Stimulated activated CD8-positive, alpha-beta memory T cell treated with anti-CD3 and anti-CD28 coated beads, Interleukin-4, amount 100 ng/mL, for 4 hours (primary cell): ENCODE results near the gene LCN1.
"Not testable (repeated sequence)": the region's sequence is repeated elsewhere in the genome, so short reads cannot be mapped to it uniquely, and the experiment has no call there.

ENCODE experiments used
- DNase-seq, 2 donors: peaks; one replicate each; pipeline ENCODE4 v3.0.0-alpha.2; 2020; ENCODE audit warnings: low read depth in 2 of 2, low spot score in 1 of 2

The LCN1 gene

DNA sequence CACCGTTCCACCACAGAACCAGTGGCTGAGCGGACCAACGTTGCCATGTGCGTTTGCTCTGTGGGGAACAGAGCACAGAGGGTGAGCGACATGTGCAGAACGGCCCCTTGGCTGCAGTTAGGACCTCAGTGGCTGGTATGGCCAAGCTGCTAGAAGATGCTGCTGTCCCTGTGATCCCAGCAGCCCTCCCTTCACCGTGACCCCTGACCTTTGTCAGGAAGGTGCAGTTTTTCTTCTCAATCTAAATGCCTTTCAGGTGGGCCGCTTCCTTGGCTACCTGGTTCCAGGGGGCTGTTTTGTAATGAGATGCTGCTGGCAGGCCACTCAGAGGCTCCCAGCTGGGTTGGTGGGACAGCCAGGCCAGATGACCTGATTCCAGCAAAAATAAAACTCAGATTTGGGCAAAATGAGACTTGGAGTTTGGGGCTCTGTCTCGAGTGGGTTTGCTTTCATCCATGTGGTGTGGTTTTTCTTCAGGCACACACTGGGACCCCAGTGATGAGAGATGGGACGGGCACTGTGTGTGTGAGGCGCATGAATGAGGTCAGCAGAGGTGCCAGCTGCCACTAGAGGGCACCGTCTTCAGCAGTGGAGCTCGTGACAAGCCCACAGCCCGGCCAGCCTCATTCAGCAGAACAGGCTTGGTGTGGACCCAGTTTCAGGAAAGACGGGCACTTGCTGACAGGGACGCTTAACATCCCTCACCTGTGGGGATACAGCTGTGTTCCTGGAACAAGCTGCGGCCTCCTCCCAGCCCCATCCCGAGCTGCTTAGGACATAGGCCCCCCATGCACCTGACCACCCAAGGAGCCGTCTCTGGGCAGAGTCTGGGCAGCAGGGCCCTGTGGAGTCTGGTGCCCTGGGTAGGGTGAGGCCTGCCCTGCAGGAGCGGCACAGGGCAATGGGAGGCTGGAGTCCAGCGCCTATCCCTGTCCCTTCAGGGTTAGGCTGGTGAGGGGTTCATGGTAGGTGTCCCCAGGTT, 16.7 kb upstream of the LCN1 start:
- peak in 1 of 2 donors; percentile 15 for DNase-seq

DNA sequence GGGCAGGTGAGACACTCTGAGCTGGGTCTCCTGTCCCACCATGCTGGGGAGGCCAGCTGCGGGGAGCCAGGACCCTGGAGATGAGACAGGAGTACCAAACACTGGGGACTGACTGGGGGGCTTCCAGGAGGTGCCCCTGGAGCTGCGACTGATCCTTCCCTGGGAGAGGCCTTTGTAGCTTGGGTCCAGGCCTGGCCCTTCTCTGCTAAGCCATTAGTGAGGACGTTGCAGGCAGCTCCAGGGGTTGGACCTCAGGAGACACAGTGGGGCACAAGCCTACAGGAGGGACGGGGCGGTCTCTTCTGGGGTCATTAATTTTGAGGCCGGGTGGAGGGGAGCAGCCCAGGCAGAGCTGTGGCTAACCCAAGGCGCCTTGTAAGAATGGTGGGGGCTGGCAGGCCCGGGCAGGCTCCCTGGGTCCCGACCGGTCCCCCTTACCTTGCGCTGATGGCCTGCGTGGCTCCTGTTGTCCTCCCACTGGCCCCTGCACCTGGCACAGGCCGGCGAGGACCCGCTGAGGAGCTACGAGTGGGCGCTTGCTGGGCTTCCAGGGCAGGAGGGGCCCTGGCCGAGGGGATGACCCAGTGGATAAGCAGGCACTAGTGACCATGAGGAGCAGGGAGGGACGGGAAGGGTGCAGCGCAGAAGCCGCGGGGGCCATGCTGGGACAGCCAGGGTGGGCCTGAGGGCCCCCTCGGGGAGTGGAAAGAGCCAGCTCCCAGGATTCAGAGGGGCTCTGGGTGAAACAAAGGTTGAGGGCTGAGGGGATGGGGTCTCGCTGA, 15.6 kb upstream of the LCN1 start:
- no peak for DNase-seq

DNA sequence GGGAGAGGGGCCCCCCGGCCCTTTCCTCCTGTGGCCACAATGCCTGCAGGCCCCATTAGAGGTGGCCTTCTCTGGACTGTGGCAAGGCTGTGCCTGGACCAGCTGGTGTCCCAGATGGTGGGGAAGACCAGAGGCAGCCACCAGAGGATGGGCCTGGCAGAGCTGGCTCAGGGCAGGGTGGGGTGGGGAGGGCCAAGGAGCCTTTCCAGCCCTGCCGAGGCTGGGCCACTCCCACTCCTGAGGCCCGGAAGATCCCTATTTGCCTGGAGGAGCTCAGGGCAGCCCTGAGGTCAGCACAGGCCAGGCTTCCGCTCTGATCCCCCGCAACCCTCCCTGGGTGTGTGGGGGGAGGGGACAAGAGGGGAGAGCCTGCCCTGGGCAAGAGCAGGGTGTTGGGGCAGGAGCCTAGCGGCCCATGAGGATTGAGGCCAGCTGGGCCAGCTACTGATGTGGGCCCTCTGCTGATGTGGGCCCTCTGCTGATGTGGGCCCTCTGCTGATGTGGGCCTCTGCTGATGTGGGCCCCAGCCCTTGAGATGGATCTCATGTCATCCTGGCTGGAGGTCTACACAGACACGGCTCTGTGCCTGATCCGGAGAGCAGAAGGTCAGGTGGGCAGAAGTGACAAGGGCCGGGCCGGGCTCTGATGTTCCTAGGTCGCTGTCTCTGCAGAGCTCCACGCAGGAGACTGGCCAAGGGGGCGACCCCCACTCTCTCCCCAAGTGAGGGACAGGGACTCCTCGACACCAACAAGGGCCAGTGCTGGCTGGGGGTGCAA, 14.7 kb upstream of the LCN1 start:
- DNase-seq, result no peak

DNA sequence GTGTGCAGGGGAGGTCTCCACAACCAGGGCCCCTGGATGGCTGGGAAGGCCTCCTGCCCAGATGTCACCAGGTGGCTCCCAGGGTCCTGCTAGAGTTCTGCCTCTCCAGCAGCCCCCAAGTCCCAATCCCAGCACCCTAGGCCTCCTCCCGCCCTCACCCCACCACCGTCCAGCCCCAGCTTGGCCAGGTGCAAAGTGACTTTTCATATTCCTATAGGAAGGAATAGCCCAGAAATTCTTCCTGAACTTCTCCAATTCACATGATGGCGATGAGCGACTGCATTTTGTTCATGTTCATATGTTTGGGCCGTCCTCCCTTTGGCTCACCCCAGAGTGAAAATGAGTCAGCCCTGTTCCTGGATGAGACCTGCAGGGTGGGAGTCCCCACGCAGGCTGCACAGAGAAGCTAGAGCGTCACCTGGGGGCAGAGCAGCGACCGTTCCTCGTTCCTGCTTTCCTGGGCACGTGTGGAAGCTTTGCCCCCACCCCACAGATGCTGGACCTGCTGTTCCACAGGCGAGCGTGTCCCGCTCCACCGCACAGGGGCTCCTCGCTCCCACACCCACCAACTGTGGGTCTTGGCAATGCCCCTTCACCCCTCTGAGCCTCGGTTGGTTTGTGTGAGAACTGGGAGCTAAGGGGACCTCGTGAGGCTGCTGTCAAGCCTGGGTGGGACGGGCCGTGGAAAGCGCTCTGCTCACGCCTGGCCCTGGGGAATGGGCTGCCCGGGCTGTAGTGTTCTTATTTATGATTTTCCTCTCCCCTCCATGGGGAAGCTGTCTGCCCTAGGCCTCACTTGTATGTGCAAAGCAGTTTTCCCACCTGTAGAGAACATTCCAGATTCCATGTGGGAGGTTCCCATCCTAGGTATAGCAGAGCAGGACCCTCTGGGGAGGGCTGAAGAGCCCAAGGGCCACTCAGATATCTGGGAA, 13.9 kb upstream of the LCN1 start:
- DNase-seq, result no peak

DNA sequence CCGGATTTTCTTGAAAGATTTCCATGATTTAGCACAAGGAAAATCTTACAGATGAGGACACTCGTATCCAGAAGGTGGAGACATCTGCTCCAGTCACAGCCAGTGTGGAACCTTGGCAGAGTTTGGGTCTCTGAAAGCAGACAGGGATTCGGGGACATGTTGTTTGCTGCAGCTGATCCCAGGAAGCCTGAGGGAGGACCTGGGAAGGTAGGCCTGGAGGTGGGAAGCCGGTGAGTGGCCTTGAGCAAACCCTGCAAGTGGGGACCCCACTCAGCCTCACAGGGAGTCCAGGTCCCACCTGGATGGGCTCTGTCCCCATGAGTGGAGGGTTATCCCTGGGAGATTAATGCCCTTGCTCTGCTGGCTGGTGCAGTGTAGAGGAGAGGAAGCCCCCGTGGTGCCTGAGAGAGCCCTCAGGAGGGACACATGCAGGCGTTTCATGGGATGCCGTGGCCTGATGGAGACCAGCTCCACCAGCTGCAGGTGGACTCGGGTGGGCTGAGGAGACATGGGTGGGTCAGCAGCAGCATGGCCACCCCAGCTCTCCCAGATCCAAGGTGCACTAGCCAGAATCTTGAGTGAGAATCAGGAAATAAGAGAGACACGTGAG, 12.9 kb upstream of the LCN1 start:
- DNase-seq, result no peak

DNA sequence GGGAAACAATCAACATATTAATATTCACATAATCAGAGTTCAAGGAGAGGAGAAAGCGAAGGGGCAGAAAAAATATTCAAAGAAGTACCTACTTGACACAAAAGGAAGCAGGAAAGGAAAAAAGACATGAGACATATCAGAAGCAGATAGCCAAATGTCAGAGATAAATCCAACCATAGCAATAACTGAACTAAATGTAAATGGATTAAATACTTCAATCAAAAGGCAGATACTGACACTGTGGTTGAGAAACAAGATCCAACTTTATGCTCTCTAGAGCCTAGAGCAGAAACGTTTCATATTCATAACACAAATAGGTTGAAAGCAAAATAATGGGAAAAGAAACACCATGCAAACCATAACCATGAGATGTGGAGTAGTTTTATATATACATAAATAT, 11.8 kb upstream of the LCN1 start:
- no peak for DNase-seq

DNA sequence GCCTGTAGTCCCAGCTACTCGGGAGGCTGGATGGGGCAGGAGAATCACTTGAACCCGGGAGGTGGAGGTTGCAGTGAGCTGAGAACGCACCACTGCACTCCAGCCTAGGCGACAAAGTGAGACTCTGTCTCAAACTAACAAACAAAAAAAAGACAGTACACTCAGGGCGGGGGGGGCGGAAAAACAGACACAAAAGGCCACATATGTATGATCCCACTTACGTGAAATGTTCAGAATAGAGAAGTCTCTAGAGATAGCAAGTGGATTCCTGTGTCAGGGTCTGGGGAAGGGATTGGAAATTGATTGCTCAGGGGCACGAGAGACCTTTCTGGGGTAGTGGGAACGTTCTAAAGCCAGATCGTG, 9.0 kb upstream of the LCN1 start:
- no peak for DNase-seq

DNA sequence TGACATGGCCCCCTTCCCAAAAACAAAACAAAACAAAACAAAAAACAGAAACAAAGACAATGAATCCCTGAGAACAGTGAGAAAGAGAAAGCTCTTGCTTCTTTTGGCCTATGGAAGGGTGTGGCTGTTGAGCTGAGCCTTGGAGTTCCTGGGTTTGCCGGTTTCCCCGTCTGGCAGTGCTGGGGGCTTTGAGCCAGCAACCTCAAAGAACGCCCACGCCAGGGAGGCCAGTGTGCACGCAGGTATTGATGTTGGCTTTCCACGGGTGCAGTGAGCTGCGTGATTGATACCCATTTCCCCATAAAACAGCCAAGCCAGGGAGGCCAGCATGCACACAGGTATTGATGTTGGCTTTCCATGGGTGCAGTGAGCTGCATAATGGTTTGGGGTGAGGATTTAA, 8.3 kb upstream of the LCN1 start:
- no peak for DNase-seq

DNA sequence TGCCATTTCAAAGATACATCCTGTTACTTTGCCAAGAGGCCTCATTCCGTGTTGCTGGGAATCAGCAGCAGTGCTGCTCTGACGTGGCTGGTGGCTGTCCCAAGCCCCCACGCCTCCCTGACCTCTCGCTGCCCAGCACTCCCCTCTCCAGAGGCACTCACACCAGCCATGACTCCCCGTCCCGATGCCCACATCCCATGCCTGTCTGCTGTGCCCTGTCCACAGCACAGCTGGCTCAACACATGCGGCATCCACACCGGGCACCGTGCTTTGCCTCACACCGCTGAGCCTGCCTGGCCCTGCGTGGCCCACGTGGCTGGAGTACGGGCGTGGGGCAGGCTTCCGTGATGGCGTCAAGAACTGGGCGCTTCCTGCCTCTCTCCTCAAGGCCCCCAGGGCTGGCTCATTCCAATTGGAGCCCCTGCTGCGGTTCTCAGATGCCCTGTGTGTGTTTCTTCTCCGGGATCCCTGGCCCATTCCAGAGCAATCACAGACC, 7.8 kb upstream of the LCN1 start:
- no peak for DNase-seq

DNA sequence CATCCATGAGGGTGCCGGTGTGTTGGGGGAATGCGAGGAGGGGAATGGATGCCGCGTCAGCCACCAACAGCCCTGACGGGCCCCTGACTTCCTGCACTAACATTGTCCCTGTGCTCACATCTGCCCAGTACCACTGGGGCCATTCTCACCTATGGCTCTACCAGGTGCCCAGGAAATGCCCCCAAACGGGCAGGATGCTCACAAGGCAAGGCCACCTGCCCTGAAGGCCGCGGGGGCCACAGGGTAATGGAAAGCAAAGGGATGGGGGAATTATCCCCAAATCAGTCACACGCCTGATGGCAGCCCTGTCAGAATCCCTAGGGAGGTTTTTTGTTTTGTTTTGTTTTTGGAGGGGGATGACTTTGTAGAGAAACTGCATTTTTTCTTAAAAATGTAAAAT, 7.3 kb upstream of the LCN1 start:
- not testable (repeated sequence) for DNase-seq

DNA sequence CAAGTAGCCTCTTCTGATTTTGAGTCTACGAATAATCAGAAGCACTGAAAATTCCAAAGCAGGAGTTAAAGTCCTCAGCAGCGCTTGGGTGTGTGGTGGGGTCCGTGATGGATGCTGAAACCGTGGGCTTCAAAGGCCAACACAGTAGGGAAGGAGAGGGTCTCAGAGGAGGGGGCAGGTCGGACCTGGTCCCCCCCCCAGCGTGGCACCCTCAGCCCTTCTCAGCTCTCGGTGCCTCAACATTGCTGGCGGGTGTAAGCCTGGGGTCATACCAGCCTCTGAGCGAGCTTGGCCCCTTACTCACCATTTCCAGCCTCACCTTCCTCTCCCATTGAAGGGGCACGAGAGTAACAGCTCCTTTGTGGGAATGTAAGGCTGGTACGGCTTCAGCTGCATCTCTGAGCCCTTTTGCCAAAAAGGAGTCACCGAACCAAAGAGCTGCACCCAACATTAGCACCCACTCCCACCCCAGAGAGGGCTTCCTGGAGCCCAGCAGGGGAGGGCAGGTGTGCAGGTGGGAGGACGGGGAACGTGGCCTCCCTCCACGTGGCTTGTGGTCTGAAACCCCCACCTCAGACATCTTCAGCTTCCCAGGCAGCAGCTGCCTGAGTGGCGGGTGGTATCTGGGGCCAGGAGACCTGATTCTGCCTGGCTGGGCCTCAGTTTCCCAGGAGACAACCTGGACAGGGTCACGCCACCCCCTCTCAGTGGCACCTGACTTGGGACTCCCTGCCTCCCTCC, 6.7 kb upstream of the LCN1 start:
- DNase-seq, result no peak

DNA sequence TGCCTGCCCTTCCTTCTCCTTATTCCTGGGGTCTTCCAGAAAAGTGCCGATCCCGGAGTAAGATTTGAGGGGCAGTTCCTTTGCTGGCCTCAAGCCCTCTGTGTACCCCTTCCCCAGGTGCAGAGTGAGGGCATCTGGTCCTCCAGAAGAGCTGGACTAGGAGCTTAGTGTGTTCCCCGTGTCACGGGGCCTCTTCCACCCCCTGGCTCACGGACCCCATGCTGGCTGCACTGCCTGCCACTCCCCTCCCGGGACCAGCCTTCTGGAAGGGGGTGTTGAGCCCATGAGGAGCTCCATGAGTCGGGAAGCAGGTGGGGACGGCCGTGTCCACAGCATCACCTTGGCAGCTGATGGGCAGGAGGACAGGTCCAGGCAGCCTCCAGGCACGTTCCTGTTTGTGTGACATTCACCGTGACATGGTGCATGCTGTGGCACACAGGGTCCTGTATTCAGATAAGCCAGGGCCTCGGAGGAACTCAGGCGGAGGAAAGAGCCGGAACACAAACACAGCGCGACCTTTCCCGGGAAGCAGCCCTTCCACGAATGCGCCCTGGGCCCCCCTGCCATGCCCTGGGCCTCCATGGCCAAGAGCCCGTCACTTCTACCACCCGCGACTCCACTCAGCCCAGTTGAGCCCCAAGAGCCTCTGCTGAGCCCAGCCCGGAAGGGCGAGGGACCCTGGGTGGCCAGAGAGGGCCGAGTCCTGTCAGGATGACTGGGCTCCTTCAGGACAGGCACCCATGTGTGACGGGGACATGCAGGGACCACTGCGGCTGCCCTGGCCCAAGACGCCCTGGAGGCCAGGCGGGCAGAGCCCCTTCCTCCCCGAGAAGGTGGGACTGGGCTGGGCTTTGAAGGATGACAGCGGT, 5.9 kb upstream of the LCN1 start:
- DNase-seq, result no peak

DNA sequence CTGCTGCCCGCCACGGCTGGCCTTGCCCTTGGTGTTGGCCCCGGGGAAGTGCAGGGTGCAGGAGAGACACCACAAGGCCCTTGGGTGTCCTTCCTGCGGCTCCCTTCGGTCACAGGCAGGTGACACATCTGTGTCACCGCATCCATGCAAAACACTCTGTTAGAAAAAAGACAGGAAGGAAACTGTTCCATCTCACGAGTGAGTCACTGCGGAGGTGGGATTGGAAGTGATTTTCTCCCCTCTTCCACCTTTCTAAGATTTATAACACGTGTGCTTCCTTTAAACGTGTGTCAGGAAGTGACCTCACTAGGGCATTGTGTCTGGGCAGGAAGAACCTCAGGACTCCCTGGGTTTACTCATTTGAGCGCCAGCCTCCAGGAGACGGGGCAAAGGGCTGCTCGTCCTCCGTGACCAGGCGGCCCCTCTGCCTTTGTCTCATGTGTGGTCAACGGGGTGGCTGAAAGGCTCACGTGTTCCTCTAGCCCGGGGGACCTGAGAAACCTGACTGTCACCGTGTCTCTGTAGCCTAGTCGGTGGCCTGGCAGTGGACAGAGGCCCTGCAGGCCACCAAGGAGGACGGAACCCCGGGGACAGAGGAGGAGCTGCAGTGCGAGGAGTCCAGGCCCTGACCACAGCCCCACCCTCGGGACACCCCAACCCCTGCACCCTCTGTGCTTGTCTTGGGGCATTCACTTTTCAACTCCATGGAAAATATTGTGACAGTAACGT, 4.9 kb upstream of the LCN1 start:
- DNase-seq, result no peak

DNA sequence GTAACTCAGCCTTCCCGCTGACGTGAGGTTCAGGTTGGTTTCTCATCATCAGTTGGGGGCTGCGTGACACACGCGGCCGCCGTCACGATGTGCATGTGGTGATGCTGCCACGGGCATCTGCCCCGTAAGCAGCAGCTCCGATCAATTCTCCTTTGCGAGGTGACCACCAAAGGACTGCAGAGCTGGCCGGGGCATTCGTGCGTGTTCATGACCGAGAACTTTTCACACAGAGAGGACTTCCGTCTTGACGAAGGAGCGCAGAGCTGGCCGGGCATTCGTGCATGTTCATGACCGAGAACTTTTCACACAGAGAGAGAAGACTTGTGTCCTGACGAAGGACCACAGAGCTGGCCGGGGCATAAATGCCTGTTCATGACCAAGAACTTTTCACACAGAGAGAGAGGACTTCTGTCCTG, 3.8 kb upstream of the LCN1 start:
- DNase-seq, result no peak

DNA sequence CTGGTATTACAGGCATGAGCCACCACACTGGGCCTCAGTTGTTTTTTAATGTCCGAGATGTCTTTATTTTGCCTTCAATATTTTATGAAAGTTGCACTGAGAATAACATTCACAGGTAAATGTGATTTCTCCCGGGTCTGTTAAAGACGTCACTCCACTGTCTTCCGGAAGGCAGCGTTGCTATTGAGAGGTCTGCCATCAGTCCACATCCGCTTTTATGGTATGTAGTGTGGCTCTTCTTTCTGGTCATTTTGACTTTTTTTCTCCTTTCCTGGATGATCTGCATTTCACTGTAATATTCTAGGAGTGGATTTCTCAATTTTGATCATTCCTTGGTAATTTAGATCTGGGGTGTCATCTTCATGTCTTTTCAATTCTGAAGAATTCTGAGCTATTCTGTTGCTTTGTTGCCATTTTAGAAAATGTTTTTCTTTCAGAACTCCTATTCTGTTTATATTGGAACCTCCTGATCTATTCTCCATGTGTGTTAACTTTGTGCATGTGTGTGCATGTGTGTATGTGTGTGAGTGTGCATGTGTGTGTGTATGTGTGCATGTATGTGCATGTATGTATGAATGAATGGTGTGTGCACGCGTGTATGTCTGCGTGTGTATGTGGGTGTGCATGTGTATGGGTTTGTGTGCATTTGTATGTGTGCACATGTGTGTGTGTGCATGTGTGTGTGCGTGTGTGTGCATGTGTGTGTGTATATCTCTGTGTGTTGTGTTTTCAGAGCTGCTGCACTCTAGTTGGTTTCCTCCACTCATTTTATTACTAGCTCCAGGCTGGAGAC, 1.9 kb upstream of the LCN1 start:
- no peak for DNase-seq

DNA sequence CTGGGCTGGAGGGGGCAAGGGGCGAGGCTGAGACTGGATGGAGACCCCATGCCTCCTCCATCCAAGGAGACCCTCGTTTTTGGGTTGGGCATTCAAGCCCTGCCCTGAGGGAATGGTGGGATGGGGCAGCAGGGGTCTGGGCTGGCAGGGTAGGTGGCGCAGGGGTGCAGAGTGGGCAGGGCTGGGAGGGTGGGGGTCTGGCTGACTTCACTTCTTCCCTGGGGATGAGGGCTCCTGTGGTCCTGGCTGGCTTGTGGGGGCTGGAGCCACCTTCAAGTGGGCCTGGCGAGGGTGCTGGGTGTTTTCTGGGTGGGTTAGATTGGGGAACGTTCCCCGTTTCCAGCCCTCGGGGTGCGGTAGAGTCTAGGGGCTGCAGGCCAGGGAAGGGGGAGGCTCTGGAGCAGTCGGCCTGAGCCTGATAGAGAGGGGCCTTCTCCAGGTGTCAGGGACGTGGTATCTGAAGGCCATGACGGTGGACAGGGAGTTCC, 412 bp downstream of the LCN1 start:
- no peak for DNase-seq
